Lung (tissue), 12 donors: ENCODE measurements around the gene PPIL6. TPM values are rescaled to one million over a fixed set of nuclear protein-coding genes. Genes with fewer than 3 reads are reported as not detected.

Experiments used
- ATAC-seq: fragments of 200-7000 bp; cut with Tn5 transposase; one replicate; pipeline ENCODE4 v1.9.1; 2020; ENCODE audit warnings: moderate number of reproducible peaks; ENCODE audit not compliant: insufficient read depth, low FRiP score
- DNase-seq, 3 donors: peaks; one replicate each; pipeline ENCODE4 v3.0.0-alpha.2; 2013 to 2017
- H3K27ac ChIP-seq, 2 donors: one replicate each; pipeline ENCODE4 v1.5.1; 2013; ENCODE audit warnings: mild to moderate bottlenecking in 2 of 2, moderate library complexity in 2 of 2, control low read depth in 1 of 2, inconsistent platforms in 1 of 2, low read depth in 1 of 2, low read length in 1 of 2
- H3K27me3 ChIP-seq, 3 donors: one replicate each; pipeline ENCODE4 v1.5.1; 2013; ENCODE audit warnings: low read length in 2 of 3; ENCODE audit not compliant: control insufficient read depth in 3 of 3, insufficient read depth in 3 of 3
- H3K36me3 ChIP-seq, 4 donors: one replicate each; pipeline ENCODE4 v1.5.1; 2013; ENCODE audit warnings: low read length in 4 of 4, mild to moderate bottlenecking in 1 of 4, moderate library complexity in 1 of 4; ENCODE audit not compliant: control insufficient read depth in 4 of 4, insufficient read depth in 4 of 4
- H3K4me1 ChIP-seq, 5 donors: one replicate each; pipeline ENCODE4 v1.5.1; 2013; ENCODE audit warnings: low read length in 5 of 5, mild to moderate bottlenecking in 2 of 5, moderate library complexity in 1 of 5; ENCODE audit not compliant: control insufficient read depth in 5 of 5, insufficient read depth in 5 of 5
- H3K4me3 ChIP-seq: one replicate; pipeline ENCODE4 v1.5.1; 2013; ENCODE audit warnings: mild to moderate bottlenecking, control low read depth, moderate library complexity
- H3K9ac ChIP-seq, 2 donors: one replicate each; pipeline ENCODE4 v1.5.1; 2013; ENCODE audit warnings: low read length in 2 of 2, control low read depth in 1 of 2; ENCODE audit not compliant: insufficient read depth in 1 of 2
- H3K9me3 ChIP-seq, 4 donors: one replicate each; pipeline ENCODE4 v1.5.1; 2013; ENCODE audit warnings: low read length in 3 of 4, mild to moderate bottlenecking in 1 of 4, moderate library complexity in 1 of 4; ENCODE audit not compliant: control insufficient read depth in 4 of 4, insufficient read depth in 3 of 4
- CTCF ChIP-seq: IDR thresholded peaks from 2 replicates; pipeline ENCODE4 v1.5.1; 2012; ENCODE audit warnings: mild to moderate bottlenecking; ENCODE audit errors: control extremely low read depth, extremely low read depth
- WGBS, 2 donors: extraction: QIAGEN DNeasy Blood & Tissue Kit; methylation state at CpG; one replicate each; pipeline ENCODE4 v1.1.7; 2013; 5-methylcytosine and 5-hydroxymethylcytosine counted together
- polyA plus RNA-seq, 2 donors: library from polyadenylated mRNA; stranded (reverse); fragments of 200-250 nt; gene quantifications; one replicate each; pipeline ENCODE4 v1.2.1, GENCODE V29; 2013
- total RNA-seq, 2 donors: library from RNA; depleted of rRNA in 1 of 2; stranded (reverse); fragments of >200 nt in 1 of 2; gene quantifications; one replicate each; pipeline ENCODE4 v1.2.1, GENCODE V29; 2014 to 2021
- donor health status: control.
- donor health status: control.
- donor health status: Bipolar disorder and iron deficiency.
- donor health status: healthy.
- donor health status: DM: yes; HTN: yes; CAD: no.

Gene PPIL6
- total and polyA plus RNA-seq, 4 donors = 6.3 to 18.1 (median 13.3) TPM

GRCh38 chr6:109424946-109425345, 15.5 kb downstream of the PPIL6 start:
- Histone ChIP-seq H3K9ac (no peak overlapping the region), H3K36me3 (peaks cover 0 to 3% (median 0%) of the 10 kb centered on the region in 4 donors), H3K4me1 (peaks cover 0 to 8% (median 0%) of the 10 kb centered on the region in 5 donors), H3K27me3 (no peaks in the 10 kb centered on the region), H3K27ac (no peak overlapping the region), H3K9me3 (no peaks in the 10 kb centered on the region), H3K4me3 (no peak overlapping the region)
- DNase-seq (no peak), ATAC-seq (no peak)
- WGBS, 2 donors = 88 to 94% methylated on average over 2 of the region's 2 CpGs
- no peak for TF ChIP-seq CTCF

GRCh38 chr6:109421184-109421583, 19.2 kb downstream of the PPIL6 start:
- no peak for ATAC-seq

DNA sequence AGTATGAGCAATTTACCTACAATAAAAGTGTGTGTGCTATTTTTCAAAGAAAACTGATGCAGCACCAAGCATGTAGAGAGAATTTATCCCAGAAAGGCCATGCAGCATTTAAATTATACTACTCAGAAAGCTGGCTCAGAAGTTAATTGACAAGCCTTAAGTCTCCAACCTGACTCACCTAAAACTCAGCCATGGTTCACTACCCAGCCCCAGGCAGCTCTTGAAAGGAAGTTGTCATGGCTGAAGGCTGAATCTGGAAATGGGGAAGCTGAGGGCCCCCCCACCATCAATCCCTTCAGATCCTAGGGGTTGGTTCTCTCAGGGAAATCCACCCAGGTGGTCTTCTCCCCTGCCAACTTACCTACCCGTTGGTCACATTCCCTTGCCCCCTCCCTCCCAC, 19.7 kb downstream of the PPIL6 start:
- WGBS, 2 donors = 43 to 57% methylated on average over 1 of the region's 1 CpG
- H3K27ac ChIP-seq = no peak overlapping the region
- H3K9me3 ChIP-seq = no peaks in the 10 kb centered on the region

More at GRCh38 chr6:109421184-109421583, 19.2 kb downstream of the PPIL6 start:
- no peak for TF ChIP-seq CTCF
- Histone ChIP-seq H3K4me1 (no peaks in the 10 kb centered on the region), H3K36me3 (peaks cover 0 to 3% (median 0%) of the 10 kb centered on the region in 4 donors), H3K27me3 (no peaks in the 10 kb centered on the region), H3K27ac (no peak overlapping the region), H3K9ac (no peak overlapping the region), H3K4me3 (no peak overlapping the region), H3K9me3 (no peaks in the 10 kb centered on the region)
- no peak for DNase-seq
- WGBS, 2 donors = 93% methylated on average over 1 of the region's 1 CpG

More for the DNA sequence above, 19.7 kb downstream of the PPIL6 start:
- no peak for DNase-seq
- peaks cover 0 to 3% (median under 1%) of the 10 kb centered on the region in 4 donors for H3K36me3 ChIP-seq
- TF ChIP-seq CTCF = no peak
- no peaks in the 10 kb centered on the region for H3K27me3 ChIP-seq
- H3K4me3 ChIP-seq = no peak overlapping the region
- ATAC-seq = no peak
- H3K4me1 ChIP-seq = no peaks in the 10 kb centered on the region
- H3K9ac ChIP-seq = no peak overlapping the region
